HepG2 (cell line): ENCODE data around the gene PDK2. TPM values are rescaled to one million over a fixed set of nuclear protein-coding genes. Genes with fewer than 3 reads are reported as not detected.

Source experiments
- ATAC-seq: fragments of 200-7000 bp; cut with Tn5 transposase; 3 replicates; pipeline ENCODE4 v1.9.1; 2020; ENCODE audit warnings: mild to moderate bottlenecking, moderate library complexity
- BruUV-seq: library from RNA; stranded (reverse); fragments of 400-500 nt; replicated peaks from 2 replicates; lab custom pipeline; 2021; lab: Mats Ljungman, UMichigan
- CTCF ChIA-PET: fragments of 300-600 bp; formaldehyde crosslinking; extraction: SDS; loops from one replicate; lab custom pipeline; 2021; ENCODE audit warnings: low total read pairs, inconsistent platforms, low intra/inter-chr PET ratio; lab: Yijun Ruan, JAX
- POLR2A ChIA-PET: fragments of 350-600 bp; sonication (Branson Sonifier 250); formaldehyde crosslinking; loops from one replicate; lab custom pipeline; 2020; ENCODE audit warnings: antibody characterized with exemption, inconsistent platforms; lab: Yijun Ruan, JAX
- DNase-seq: peaks from one replicate; pipeline ENCODE4 v3.0.0-alpha.2; 2015; ENCODE audit warnings: low spot score
- FAIRE-seq: peaks from 3 replicates; lab custom pipeline; 2011; peaks lifted over from hg19 to GRCh38; lab: Jason Lieb, UNC
- H2AFZ ChIP-seq: one replicate; pipeline ENCODE4 v1.6.1; 2011; ENCODE audit warnings: low read length, inconsistent platforms
- H3K27ac ChIP-seq: fragments of 300-600 bp; 3 replicates; pipeline ENCODE4 v1.8.0; 2011; ENCODE audit warnings: mixed run types, mild to moderate bottlenecking, mixed read lengths, low read length, inconsistent platforms; ENCODE audit not compliant: insufficient read depth; ENCODE audit errors: extremely low read length
- H3K27me3 ChIP-seq, 2 experiments: fragments of 200-600 bp in 1 of 2; 2 replicates in 1 of 2; 3 replicates in 1 of 2; pipeline versions ENCODE4 v1.6.0 to v1.8.0; 2011; ENCODE audit warnings: low read length in 2 of 2, mild to moderate bottlenecking in 2 of 2, moderate library complexity in 2 of 2, inconsistent platforms in 1 of 2; ENCODE audit not compliant: insufficient read depth in 2 of 2, control insufficient read depth in 1 of 2
- H3K36me3 ChIP-seq, 2 experiments: fragments of 200-600 bp in 1 of 2; replicated peaks in 1 of 2; 2 replicates in 1 of 2; 3 replicates in 1 of 2; pipeline versions ENCODE4 v1.5.1 to v1.8.0; 2011; ENCODE audit warnings: low read length in 2 of 2, inconsistent platforms in 1 of 2; ENCODE audit not compliant: insufficient read depth in 2 of 2, control insufficient read depth in 1 of 2
- H3K4me1 ChIP-seq: 2 replicates; pipeline ENCODE4 v1.5.1; 2012; ENCODE audit warnings: low read length, inconsistent platforms; ENCODE audit not compliant: insufficient read depth
- H3K4me2 ChIP-seq: 2 replicates; pipeline ENCODE4 v1.6.0; 2011; ENCODE audit warnings: low read depth, low read length, inconsistent platforms
- H3K4me3 ChIP-seq, 3 experiments: fragments of 200-600 bp in 1 of 3; sonication (generic), shearing (Covaris generic) in 1 of 3; replicated peaks in 1 of 3; 2 replicates each; pipeline ENCODE4 v1.5.1; 2011 to 2016; ENCODE audit warnings: low read length in 3 of 3, inconsistent platforms in 2 of 3, low read depth in 2 of 3, mild to moderate bottlenecking in 2 of 3, control low read depth in 1 of 3, mixed read lengths in 1 of 3; ENCODE audit not compliant: insufficient read depth in 1 of 3
- H3K79me2 ChIP-seq: one replicate; pipeline ENCODE4 v1.6.1; 2011; ENCODE audit warnings: low read length, inconsistent platforms; ENCODE audit not compliant: insufficient read depth
- H3K9ac ChIP-seq: 2 replicates; pipeline ENCODE4 v1.6.0; 2011; ENCODE audit warnings: mild to moderate bottlenecking, low read depth, low read length, inconsistent platforms; ENCODE audit not compliant: insufficient read depth
- H3K9me3 ChIP-seq: 2 replicates; pipeline ENCODE4 v1.5.1; 2012; ENCODE audit warnings: mild to moderate bottlenecking, low read length
- H4K20me1 ChIP-seq: 2 replicates; pipeline ENCODE4 v1.6.0; 2011; ENCODE audit warnings: inconsistent platforms, mild to moderate bottlenecking, low read length, moderate library complexity; ENCODE audit not compliant: insufficient read depth
- DZIP1 ChIP-seq: sonication (generic); formaldehyde crosslinking; IDR thresholded peaks from 2 replicates; pipeline ENCODE4 v1.5.0; 2020; ENCODE audit warnings: mild to moderate bottlenecking, missing genetic modification reagents
- KLF6 ChIP-seq: IDR thresholded peaks from 2 replicates; pipeline ENCODE4 v1.8.0; 2016; ENCODE audit warnings: missing biosample characterization, missing genetic modification reagents
- NR2C2 ChIP-seq: sonication (generic); formaldehyde crosslinking; IDR thresholded peaks from 2 replicates; pipeline ENCODE4 v1.4.0; 2020; ENCODE audit warnings: missing genetic modification reagents, mild to moderate bottlenecking, moderate library complexity, borderline replicate concordance
- PCBP1 ChIP-seq: fragments of 200-400 bp; formaldehyde crosslinking; IDR thresholded peaks from 2 replicates; pipeline ENCODE4 v1.6.1; 2017; ENCODE audit warnings: mild to moderate bottlenecking, low read depth, low read length, borderline replicate concordance
- TERF1 ChIP-seq: sonication (generic); formaldehyde crosslinking; IDR thresholded peaks from 2 replicates; pipeline ENCODE4 v1.8.0; 2022; ENCODE audit warnings: mild to moderate bottlenecking, missing genetic modification reagents, moderate library complexity
- ZFY ChIP-seq: sonication (generic); formaldehyde crosslinking; IDR thresholded peaks from 2 replicates; pipeline ENCODE4 v1.4.0; 2020; ENCODE audit warnings: missing genetic modification reagents
- ZNF605 ChIP-seq: sonication (generic); formaldehyde crosslinking; IDR thresholded peaks from 2 replicates; pipeline ENCODE4 v1.8.0; 2022; ENCODE audit warnings: mild to moderate bottlenecking, missing genetic modification reagents
- WGBS: methylation state at CpG from one replicate; pipeline ENCODE4 v1.1.6; 2017; ENCODE audit warnings: low lambda C conversion rate; 5-methylcytosine and 5-hydroxymethylcytosine counted together
- in situ Hi-C: cut with HindIII; loops from 2 replicates; pipeline ENCODE4 v1.10.0; 2017; ENCODE audit warnings: low pct_unique_long_range_greater_than_20kb; ENCODE audit not compliant: extremely low pct_ligation_motif_present
- intact Hi-C: fragments of 100-400 bp; cut with micrococcal nuclease; formaldehyde crosslinking; loops from one replicate; pipeline ENCODE4 v1.10.0; 2022; ENCODE audit not compliant: unreplicated experiment
- polyA plus RNA-seq, 8 experiments: library from polyadenylated mRNA; depleted of rRNA in 3 of 8; stranded (reverse) in 7 of 8; unstranded in 1 of 8; fragments of >200 nt; fragmentation: Illumina TruSeq in 4 of 8; extraction: Trizol in 4 of 8; gene quantifications; 2 replicates each; pipeline versions ENCODE4 v1.2.1 to v1.2.3, GENCODE V29; 2011 to 2016; ENCODE audit warnings: low read depth in 4 of 8, missing spikeins in 1 of 8, mixed read lengths in 1 of 8; ENCODE audit not compliant: insufficient read depth in 1 of 8
- total RNA-seq, 5 experiments: library from RNA; depleted of rRNA; stranded (reverse); fragments of >200 nt; fragmentation: Illumina TruSeq; extraction: Trizol; gene quantifications; 2 replicates each; pipeline ENCODE4 v1.2.3, GENCODE V29; 2016; ENCODE audit warnings: low read depth in 1 of 5
- TF ChIP-seq, protein P1 (sequence below): sonication (generic); formaldehyde crosslinking; IDR thresholded peaks from 2 replicates; pipeline ENCODE4 v1.4.0; 2020; ENCODE audit warnings: mild to moderate bottlenecking, missing genetic modification reagents

Gene PDK2
- total and polyA plus RNA-seq, 2 of the 13 experiments (the other 11 are each of a cell fraction or from before 2014, with no cell fraction given): 18.5 to 59.7 TPM

GRCh38 chr17:50055055-50055425 is 40.1 kb upstream of the PDK2 start:
- DNase-seq: no peak
- Histone ChIP-seq H3K4me2 (peak overlapping the region; percentile 90), H3K79me2 (no peaks in the 10 kb centered on the region), H3K9ac (no peak overlapping the region), H3K27me3 (peaks cover 9 to 80% of the 10 kb centered on the region in 2 experiments), H3K4me3 (peak overlapping the region in 1 of 3 experiments; percentile 75; a peak in 1 of 6 replicates), H3K27ac (no peak overlapping the region), H3K9me3 (no peaks in the 10 kb centered on the region), H4K20me1 (no peaks in the 10 kb centered on the region), H3K4me1 (peaks cover 53% of the 10 kb centered on the region), H2AFZ (no peak overlapping the region)
- 39% methylated on average over 14 of the region's 14 CpGs for WGBS
- no peak for FAIRE-seq
- intact Hi-C loops (no loop called here), in situ Hi-C loops (no loop called here)
- BruUV-seq: no TSS peak
- ChIA-PET POLR2A (no interaction called here), CTCF (no interaction called here)
- 0 out of 2 replicates have a peak, but pooled peaks have one; percentile 8 for TF ChIP-seq DZIP1
- TF ChIP-seq KLF6: no peak
- TF ChIP-seq, protein P1, sequence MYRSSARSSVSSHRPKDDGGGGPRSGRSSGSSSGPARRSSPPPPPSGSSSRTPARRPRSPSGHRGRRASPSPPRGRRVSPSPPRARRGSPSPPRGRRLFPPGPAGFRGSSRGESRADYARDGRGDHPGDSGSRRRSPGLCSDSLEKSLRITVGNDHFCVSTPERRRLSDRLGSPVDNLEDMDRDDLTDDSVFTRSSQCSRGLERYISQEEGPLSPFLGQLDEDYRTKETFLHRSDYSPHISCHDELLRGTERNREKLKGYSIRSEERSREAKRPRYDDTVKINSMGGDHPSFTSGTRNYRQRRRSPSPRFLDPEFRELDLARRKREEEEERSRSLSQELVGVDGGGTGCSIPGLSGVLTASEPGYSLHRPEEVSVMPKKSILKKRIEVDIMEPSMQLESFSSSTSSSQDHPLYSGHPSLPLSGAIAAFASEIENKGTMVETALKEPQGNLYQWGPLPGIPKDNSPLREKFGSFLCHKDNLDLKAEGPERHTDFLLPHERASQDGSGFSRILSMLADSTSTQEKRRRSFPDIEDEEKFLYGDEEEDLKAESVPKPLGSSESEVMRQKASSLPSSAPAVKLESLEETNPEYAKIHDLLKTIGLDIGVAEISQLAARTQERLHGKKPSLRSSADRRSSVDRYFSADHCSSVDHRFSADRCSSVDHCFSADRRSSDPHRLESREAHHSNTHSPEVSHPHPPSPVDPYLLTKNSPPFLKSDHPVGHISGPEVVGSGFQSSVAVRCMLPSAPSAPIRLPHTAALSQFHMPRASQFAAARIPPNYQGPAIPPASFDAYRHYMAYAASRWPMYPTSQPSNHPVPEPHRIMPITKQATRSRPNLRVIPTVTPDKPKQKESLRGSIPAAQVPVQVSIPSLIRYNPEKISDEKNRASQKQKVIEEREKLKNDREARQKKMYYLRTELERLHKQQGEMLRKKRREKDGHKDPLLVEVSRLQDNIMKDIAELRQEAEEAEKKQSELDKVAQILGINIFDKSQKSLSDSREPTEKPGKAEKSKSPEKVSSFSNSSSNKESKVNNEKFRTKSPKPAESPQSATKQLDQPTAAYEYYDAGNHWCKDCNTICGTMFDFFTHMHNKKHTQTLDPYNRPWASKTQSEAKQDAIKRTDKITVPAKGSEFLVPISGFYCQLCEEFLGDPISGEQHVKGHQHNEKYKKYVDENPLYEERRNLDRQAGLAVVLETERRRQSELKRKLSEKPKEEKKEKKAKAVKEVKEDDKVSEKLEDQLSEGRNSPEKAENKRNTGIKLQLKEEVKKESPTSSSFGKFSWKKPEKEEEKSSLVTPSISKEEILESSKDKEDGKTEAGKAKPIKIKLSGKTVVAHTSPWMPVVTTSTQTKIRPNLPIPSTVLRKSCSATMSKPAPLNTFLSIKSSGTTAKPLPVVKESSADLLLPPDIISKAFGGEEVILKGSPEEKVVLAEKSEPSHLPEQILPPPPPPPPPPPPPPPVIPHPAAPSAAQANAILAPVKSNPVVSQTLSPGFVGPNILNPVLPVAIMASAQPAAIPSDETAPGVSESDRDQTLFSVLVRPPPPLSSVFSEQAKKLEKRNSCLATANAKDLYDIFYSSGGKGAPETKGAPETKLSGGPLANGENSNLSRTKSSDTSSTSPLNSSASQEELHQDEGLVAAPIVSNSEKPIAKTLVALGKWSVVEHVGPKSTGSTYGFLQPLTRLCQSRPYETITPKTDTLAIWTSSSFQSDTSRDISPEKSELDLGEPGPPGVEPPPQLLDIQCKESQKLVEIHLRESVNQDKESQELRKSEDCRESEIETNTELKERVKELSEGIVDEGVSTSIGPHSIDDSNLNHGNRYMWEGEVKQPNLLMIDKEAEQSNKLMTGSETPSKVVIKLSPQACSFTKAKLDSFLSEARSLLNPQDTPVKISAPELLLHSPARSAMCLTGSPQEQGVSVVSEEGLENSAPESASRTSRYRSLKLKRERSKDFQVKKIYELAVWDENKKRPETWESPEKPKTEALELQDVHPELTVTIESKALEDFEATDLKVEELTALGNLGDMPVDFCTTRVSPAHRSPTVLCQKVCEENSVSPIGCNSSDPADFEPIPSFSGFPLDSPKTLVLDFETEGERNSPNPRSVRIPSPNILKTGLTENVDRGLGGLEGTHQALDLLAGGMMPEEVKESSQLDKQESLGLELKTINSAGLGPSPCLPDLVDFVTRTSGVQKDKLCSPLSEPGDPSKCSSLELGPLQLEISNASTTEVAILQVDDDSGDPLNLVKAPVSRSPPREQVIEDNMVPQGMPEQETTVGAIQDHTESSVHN (CRISPR knock-in tag): no peak
- no peak for TF ChIP-seq ZNF605 (CRISPR knock-in tag)
- no peak for TF ChIP-seq ZFY (CRISPR knock-in tag)
- no peak for TF ChIP-seq NR2C2 (CRISPR knock-in tag)
- TF ChIP-seq TERF1 (CRISPR knock-in tag): no peak
- no peak for TF ChIP-seq PCBP1
- TF ChIP-seq, all 625 proteins: peak for 1
- no peak for ATAC-seq
- no peaks in the 10 kb centered on the region for H3K36me3 ChIP-seq
